ENCODE measurements around the gene CCDC30.

GRCh38 chr1:42700006-42700405, 236.9 kb downstream of the CCDC30 start:
- TF ChIP-seq CTCF (IDR thresholded peaks at IDR 0.05): no peak
- no peak for TF ChIP-seq POLR2AphosphoS5 (IDR thresholded peaks at IDR 0.05)
- TF ChIP-seq EP300 (IDR thresholded peaks at IDR 0.05): no peak
